ENCODE results near the gene SLC22A31. TPM values are rescaled to one million over a fixed set of nuclear protein-coding genes. Genes with fewer than 3 reads are reported as not detected.

SLC22A31 gene
- total and polyA plus RNA-seq, 2 experiments from 2014 or later: not detected

DNA sequence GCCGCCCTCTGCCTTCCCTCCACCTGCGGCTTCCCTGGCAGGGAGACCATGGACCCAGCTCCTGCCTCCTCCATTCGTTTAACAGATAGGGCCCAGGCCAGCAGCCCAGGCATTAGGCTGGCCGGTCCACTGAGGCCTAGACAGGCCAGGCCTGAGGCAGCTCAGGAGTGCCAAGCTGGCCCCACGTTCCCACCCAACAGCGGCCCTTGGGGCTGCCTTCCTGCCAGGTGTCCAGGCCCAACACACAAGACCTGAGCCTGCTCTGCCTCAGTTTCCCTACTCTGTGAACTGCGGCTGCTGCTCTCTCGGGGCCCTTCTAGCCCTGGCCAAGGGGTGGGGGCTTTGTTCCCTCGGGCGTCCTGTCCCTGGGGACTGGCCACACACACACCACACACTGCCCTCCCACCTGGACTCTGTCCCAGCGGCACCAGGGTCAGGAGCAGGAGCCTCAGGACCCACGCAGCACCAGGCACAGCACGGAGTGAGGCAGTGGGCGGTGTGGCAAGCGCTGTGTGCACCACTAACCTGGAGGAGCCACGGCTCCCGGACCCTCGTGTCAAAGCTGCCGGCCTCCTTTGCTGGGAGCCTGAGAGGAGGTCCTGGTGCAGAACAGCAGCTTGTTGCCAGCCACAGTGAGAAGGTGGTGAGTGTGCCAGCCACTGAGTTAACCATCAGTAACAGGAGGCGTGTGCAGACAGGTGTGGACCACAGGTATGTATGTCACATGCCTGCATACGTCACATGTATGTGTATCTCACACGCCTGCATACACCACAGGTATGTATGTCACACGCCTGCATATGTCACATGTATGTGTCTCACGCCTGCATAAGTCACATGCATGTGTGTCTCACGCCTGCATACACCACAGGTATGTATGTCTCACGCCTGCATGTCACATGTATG, 43.3 kb downstream of the SLC22A31 start:
- Histone ChIP-seq H3K9me3 (ENCODE audit: low read depth) (no peaks in the 10 kb centered on the region), H3K4me2 (ENCODE audit: unreplicated experiment) (no peak overlapping the region), H3K27me3 (replicated peaks; ENCODE audit: insufficient read depth) (no peaks in the 10 kb centered on the region), H3K9ac (no peak overlapping the region), H3F3A (ENCODE audit: insufficient read depth) (peaks cover 20% of the 10 kb centered on the region), H3K27ac (no peak overlapping the region), H3K36me3 (ENCODE audit: low read depth) (no peaks in the 10 kb centered on the region), H3K9me2 (ENCODE audit: insufficient read depth) (no peaks in the 10 kb centered on the region), H2AFZ (no peak overlapping the region), H3K4me3 (no peak overlapping the region), H4K20me1 (ENCODE audit: insufficient read depth) (no peaks in the 10 kb centered on the region), H3K4me1 (ENCODE audit: insufficient read depth) (peaks cover 12% of the 10 kb centered on the region), H3K79me2 (ENCODE audit: insufficient read depth) (no peaks in the 10 kb centered on the region)
- in situ Hi-C loops (cut with MboI): no loop called here
- TF ChIP-seq EZH2 (IDR thresholded peaks at IDR 0.05; ENCODE audit: insufficient read depth, poor library complexity, severe bottlenecking): no peak
- no peak for TF ChIP-seq EZH2phosphoT487 (IDR thresholded peaks at IDR 0.05; ENCODE audit: insufficient read depth, low read depth)
- DNase-seq: no peak
- 62 to 65% methylated on average over 23 to 26 of the region's 26 CpGs for WGBS, 2 experiments (ENCODE audit: low coverage in 1 of 2, low lambda C conversion rate in 2 of 2, missing lambda C conversion rate in 2 of 2)

DNA sequence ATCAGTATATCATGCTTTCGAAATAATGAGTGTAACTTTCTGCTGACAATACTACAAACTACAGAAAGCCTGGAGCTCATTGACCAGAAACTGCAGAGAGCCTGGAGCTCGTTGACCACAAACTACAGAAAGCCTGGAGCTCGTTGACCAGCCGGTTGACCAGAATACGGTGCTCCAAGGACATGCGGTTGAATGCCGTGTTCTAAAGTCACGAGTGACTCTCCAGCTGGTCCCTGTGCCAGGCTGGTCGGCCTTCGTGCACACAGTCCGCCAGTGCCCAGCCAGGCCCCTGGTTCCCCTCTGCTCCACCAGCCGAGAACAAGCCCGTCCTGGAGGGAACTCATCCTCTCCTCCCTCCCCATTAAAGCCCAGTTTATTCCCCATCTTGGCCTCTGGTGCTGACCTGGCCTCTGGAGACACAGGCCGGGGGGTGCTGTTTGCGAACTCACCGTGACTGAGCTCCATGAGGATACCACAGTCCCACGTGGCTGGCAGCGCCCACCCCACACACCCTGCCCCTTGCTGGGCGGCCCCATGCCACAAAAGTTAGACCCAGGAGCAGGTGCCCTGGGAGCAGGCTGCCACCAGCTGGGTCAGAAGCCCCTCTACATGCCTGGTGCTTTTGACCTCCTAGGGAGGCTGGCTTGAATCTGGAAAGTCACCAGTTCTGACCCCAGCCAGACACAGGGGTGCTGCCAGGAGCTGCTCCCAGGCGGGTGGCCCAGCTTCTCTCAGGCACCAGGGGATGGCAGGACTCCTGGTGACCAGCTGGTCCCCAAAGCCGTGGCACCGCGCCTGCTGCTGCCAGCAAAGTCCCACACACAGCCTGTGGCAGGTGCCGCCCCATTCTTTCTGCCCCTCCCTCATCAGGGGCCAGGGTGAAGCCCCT, 44.2 kb downstream of the SLC22A31 start:
- no peak overlapping the region for H3K4me2 ChIP-seq (ENCODE audit: unreplicated experiment)
- in situ Hi-C loops (cut with MboI): no loop called here
- DNase-seq: peak; percentile 41
- H3K79me2 ChIP-seq (ENCODE audit: insufficient read depth): no peaks in the 10 kb centered on the region
- peaks cover 20% of the 10 kb centered on the region for H3F3A ChIP-seq (ENCODE audit: insufficient read depth)
- no peaks in the 10 kb centered on the region for H3K9me3 ChIP-seq (ENCODE audit: low read depth)
- no peaks in the 10 kb centered on the region for H4K20me1 ChIP-seq (ENCODE audit: insufficient read depth)
- H3K27me3 ChIP-seq (replicated peaks; ENCODE audit: insufficient read depth): no peaks in the 10 kb centered on the region
- no peaks in the 10 kb centered on the region for H3K9me2 ChIP-seq (ENCODE audit: insufficient read depth)
- H2AFZ ChIP-seq: no peak overlapping the region
- H3K9ac ChIP-seq: peak overlapping the region; percentile 34; the same call in 1 of the 2 replicates
- H3K27ac ChIP-seq: peak overlapping the region; percentile 23; the same call in 1 of the 2 replicates
- H3K4me1 ChIP-seq (ENCODE audit: insufficient read depth): peaks cover 12% of the 10 kb centered on the region
- no peaks in the 10 kb centered on the region for H3K36me3 ChIP-seq (ENCODE audit: low read depth)
- H3K4me3 ChIP-seq: no peak overlapping the region
- TF ChIP-seq EZH2phosphoT487 (IDR thresholded peaks at IDR 0.05; ENCODE audit: insufficient read depth, low read depth): no peak
- no peak for TF ChIP-seq EZH2 (IDR thresholded peaks at IDR 0.05; ENCODE audit: insufficient read depth, poor library complexity, severe bottlenecking)
- WGBS, 2 experiments (ENCODE audit: low coverage in 1 of 2, low lambda C conversion rate in 2 of 2, missing lambda C conversion rate in 2 of 2): 46 to 54% methylated on average over 24 of the region's 24 CpGs

DNA sequence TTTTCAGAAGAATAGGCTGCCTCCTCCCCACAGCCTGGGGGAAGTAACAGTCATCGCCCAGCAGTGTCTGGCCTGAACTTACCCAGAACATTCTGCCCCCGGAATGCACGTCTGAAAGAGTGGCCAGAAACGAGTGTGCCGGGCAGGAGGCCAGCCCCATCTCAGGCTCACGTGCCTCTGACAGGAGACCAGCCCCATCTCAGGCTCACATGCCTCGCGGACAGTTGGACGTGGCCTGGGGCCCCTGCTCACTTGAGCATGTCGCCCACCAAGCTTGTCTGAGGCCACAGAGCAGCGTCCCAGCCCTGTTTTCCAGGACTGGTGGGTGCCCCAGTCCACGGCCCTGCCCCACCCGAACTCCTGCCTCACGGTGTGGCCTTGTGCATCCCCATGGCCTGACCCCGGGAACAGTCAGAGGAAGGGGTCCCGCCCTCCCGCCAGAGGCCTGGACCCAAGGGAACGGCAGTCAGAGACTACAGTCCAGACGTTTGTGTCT, 45.1 kb downstream of the SLC22A31 start:
- WGBS, 2 experiments (ENCODE audit: low coverage in 1 of 2, low lambda C conversion rate in 2 of 2, missing lambda C conversion rate in 2 of 2): 21 to 24% methylated on average over 18 to 19 of the region's 19 CpGs
- TF ChIP-seq EZH2 (IDR thresholded peaks at IDR 0.05; ENCODE audit: insufficient read depth, poor library complexity, severe bottlenecking): no peak
- no peak for TF ChIP-seq EZH2phosphoT487 (IDR thresholded peaks at IDR 0.05; ENCODE audit: insufficient read depth, low read depth)
- Histone ChIP-seq H4K20me1 (ENCODE audit: insufficient read depth) (no peaks in the 10 kb centered on the region), H3K27me3 (replicated peaks; ENCODE audit: insufficient read depth) (no peaks in the 10 kb centered on the region), H3K4me3 (no peak overlapping the region), H3K4me1 (ENCODE audit: insufficient read depth) (peaks cover 12% of the 10 kb centered on the region), H3K27ac (peak overlapping the region; percentile 23), H3K9ac (peak overlapping the region; percentile 34), H2AFZ (no peak overlapping the region), H3K4me2 (ENCODE audit: unreplicated experiment) (no peak overlapping the region), H3K79me2 (ENCODE audit: insufficient read depth) (no peaks in the 10 kb centered on the region), H3K9me3 (ENCODE audit: low read depth) (no peaks in the 10 kb centered on the region), H3F3A (ENCODE audit: insufficient read depth) (peaks cover 20% of the 10 kb centered on the region), H3K36me3 (ENCODE audit: low read depth) (no peaks in the 10 kb centered on the region), H3K9me2 (ENCODE audit: insufficient read depth) (no peaks in the 10 kb centered on the region)
- DNase-seq: peak; percentile 84
- in situ Hi-C loops (cut with MboI): no loop called here

Measured in GM23248 (cell line).